GM18511 (cell line): Measurements from ENCODE around the gene WIPI1.
A peak's percentile ranks its signal among the peaks of the same experiment; 100 is the strongest.
"Not testable (repeated sequence)": the region's sequence is repeated elsewhere in the genome, so short reads cannot be mapped to it uniquely, and the experiment has no call there.

Experiments
- ATAC-seq: cut with Tn5 transposase; IDR thresholded peaks from one replicate; pipeline ENCODE4 v1.9.1; 2021; ENCODE audit warnings: mild to moderate bottlenecking, moderate library complexity; ENCODE audit not compliant: unreplicated experiment

Gene WIPI1, protein sequence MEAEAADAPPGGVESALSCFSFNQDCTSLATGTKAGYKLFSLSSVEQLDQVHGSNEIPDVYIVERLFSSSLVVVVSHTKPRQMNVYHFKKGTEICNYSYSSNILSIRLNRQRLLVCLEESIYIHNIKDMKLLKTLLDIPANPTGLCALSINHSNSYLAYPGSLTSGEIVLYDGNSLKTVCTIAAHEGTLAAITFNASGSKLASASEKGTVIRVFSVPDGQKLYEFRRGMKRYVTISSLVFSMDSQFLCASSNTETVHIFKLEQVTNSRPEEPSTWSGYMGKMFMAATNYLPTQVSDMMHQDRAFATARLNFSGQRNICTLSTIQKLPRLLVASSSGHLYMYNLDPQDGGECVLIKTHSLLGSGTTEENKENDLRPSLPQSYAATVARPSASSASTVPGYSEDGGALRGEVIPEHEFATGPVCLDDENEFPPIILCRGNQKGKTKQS

GRCh38 chr17:68457168-68457538 lies at the start of gene WIPI1:
TSS of gene WIPI1 (minus strand) at chr17:68457496. CDS start at chr17:68457421, 75 bp downstream.
- peak; percentile 41 for ATAC-seq

DNA sequence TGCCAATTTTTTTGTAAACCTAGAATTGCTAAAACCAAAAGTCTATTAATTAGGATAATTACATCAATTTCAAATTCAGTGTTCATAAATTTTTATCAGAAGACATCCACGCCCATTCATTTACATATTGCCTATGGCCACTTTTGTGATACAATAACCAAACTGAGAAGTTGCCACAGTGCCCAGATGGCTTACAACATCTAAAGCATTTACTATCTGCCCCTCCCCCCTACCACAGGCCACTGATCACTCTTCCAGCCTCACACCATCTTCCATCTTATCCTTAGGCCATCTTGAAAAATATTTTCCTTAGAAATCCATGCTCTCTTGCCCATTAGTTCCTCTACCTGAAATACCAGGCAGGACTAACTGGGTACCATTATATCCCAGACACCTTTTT lies 48.7 kb upstream of the WIPI1 start:
- ATAC-seq = no peak

- no peak for ATAC-seq
Observed at GRCh38 chr17:68501074-68501473, 43.8 kb upstream of the WIPI1 start.

DNA sequence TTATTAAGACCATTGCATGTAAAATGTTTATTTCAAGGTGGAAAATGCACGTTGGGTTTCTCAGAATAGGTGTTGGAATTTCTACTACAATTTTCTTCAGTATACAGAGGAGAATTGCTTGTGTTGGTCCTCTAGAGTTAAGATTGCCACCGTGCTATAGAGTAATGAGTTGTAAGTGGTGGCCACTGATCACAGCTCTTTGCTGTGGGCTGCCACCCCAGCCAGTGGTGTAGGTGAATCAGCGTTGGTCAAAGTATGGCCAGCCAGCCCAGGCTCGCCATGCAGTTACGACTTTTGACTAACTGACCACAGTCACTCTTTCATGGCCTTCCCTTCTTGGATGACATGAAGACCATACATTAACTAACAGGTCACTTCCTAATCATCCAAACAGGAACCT lies 42.3 kb upstream of the WIPI1 start:
- no peak for ATAC-seq

DNA sequence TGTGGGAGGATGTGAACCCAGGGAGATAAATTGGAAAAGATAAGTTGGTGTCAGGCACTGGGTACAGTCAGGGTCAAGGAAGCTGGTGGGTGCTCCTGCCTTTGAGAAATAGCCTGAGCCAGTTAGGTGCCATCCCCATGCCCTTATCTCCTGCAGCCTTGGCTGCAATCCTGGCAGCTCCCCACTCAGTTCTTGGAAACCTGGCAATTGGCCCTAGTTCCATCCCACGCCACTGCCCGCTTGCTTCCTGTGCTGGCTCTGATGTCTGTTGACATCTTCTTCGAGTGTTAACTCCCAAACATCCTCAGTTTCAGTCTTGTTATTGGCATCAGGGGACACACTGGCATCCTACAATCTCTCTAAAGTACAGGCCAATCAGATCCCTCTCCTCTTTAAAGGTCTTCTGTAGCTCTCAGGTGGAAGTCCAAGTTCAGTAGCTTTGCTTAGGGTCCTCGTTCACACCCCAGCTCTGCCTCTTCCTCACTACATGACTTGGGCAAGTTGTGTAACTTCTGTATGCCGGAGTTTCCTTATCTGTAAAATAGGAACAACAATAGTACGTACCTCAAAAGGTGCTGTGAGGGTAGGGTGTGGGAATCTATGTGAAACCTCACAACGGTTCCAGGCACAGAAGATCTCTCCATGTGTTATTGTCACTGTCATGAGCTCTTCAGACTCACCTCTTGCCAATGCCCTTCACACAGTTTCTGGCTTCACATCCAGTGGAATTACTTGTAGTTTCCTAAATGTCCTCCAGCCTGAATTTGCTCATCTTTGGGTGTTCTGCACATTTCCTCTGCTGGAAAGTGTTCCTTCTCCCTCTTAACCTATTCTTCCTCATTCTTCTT lies 41.4 kb upstream of the WIPI1 start:
- ATAC-seq = peak; percentile 35

DNA sequence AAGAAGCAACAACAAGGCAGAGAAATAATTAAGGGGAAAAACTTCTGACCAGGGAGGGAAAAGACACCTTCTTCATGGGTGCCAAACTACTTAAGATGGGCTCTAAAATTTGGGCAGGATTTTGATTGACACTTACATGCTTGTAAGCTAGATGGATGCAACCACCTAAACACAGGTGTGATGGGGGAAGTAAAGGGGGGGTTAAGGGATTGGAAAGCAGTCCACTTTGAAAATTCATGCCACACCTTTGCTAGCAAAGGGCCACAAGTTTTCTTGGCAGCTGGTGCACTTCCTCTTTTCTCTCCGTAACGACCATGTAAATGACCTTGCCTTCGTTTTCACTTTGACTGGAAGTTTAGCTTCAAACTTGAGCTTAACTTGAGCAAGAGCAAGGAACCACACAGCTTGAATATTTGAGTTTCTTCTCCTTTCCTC lies 40.6 kb upstream of the WIPI1 start:
- ATAC-seq = peak; percentile 96

- no peak for ATAC-seq
Observed at GRCh38 chr17:68495081-68495480, 37.8 kb upstream of the WIPI1 start.

DNA sequence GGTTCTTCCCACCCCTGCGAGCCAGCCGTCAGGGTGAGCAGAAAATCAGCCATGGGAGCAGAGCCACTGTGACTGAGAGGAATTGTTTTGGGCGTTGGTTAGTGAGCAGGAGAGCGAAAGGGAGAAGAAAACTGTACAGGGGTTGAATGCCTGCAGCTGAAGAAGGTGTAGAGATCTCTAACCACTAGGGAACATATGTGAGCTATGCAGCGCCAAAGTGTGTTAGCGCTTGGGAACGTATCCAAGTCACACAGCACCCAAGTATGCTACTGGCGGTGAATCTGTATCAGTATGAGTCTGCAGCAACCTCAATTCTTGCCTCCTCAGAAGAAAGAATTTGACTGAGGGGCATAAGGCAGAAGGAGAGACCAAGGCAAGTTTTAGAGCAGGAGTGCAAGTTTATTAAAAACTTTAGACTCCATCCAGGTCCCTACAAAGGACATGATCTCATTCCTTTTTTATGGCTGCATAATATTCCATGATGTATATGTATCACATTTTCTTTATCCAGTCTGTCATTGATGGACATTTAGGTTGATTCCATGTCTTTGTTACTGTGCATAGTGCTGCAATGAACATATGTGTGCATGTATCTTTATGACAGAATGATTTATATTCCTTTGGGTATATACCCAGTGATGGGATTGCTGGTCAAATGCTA lies 35.2 kb upstream of the WIPI1 start:
- ATAC-seq = not testable (repeated sequence)

DNA sequence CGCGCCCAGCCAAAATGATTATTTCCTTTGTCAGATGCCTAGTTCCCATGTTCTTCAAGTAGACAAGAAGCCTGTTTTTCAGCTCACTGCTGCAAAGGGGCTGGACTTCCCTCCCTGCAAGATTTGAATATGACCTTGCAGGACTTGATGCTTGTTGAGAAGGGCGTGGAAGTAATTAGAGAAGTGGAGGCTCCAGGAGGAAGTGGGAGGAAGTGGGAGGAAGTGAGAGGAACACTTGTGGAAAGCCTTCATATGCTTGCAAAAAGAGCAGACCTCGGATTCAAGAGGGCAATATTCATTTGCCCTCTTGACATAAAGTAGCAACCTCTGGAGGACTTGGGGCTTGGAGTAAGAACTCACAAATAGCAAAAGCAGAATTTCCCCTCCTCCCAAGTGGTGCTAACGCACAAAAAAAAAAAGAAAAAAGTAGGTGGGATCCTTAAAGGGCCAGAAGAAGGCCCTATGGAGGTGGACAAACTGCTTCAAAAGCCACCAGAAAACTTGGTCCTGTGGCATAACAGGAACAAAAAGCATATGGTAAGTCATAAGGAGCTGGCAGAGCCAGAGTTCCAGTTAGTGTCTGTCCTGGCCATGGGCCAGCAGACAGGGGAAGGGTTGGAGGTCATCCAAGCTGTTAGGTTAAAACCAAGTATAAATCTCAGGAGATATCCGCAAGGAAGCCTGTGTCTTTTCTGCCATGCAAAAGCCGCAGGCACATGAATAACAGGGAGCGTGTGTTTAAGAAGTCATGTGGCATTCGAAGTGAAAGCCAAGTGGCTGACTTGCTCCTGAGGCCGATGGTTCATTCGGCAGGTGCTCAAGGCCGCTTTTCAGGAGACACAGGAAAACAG lies 34.3 kb upstream of the WIPI1 start:
- no peak for ATAC-seq

DNA sequence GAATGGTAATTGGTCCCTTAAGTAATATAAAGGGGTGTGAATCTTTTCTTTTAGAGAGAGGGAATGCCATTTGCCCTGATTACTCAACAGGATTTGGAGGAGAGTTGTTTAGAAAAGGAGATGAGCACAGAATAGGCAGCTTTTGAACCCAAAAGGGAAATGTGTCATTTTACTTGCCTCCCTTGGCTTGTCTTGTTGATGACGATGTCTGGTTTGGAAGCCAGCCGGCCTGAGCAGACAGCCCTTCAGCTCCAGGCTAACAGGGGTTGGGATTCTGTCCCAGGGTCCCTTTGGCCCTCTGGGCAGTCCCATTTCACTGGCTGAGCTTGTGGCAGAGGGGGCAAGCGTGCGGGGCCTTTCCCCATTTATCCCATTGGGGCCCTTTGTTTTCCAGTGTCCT lies 32.6 kb upstream of the WIPI1 start:
- no peak for ATAC-seq

GRCh38 chr17:68484458-68484857 lies 27.2 kb upstream of the WIPI1 start:
- no peak for ATAC-seq

DNA sequence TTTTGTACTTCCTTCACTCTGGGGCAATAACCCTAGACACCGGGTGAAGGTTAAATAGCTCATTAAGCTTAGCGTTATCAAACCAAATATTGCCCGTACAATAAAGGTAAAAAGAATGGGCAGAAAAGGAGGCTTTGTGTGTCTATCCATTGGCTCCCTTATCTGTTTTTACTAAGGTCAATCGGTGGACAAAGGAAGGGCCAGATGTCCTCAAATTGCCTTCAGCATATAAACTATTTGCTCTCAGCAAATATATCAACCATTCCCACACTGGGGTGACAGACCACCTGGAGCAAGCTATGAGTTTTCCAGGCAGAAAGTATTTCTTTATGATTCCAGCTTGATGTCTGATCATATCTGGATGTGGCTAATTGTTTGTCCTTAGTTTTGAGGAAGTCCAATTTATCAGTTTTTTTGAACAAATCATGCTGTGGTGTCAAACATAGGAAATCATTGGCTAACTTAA lies 25.3 kb upstream of the WIPI1 start:
- ATAC-seq = no peak

- no peak for ATAC-seq
Observed at GRCh38 chr17:68480885-68481284, 23.6 kb upstream of the WIPI1 start.

- no peak for ATAC-seq
Observed at GRCh38 chr17:68470961-68471360, 13.7 kb upstream of the WIPI1 start.

- no peak for ATAC-seq
Observed at GRCh38 chr17:68468788-68469187, 11.5 kb upstream of the WIPI1 start.

DNA sequence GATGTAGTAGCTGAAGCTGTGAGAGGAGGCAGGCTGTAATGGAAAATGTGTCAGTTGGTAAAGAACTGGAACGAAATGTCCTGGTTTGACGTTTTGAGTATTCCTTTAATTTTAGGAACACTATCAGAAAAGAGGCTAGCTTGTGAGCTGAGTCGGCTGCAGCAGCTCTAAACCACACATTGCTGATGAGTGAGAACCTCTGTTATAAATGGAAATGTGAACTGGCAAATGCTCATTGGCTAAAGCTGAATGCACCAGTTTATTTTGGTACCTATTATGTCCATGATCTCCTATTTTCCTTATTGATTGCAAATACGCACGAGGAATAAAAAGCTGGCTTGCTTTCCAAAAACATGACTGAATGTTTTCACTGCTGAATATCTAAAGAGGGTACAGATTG lies 11.0 kb upstream of the WIPI1 start:
- ATAC-seq = no peak

DNA sequence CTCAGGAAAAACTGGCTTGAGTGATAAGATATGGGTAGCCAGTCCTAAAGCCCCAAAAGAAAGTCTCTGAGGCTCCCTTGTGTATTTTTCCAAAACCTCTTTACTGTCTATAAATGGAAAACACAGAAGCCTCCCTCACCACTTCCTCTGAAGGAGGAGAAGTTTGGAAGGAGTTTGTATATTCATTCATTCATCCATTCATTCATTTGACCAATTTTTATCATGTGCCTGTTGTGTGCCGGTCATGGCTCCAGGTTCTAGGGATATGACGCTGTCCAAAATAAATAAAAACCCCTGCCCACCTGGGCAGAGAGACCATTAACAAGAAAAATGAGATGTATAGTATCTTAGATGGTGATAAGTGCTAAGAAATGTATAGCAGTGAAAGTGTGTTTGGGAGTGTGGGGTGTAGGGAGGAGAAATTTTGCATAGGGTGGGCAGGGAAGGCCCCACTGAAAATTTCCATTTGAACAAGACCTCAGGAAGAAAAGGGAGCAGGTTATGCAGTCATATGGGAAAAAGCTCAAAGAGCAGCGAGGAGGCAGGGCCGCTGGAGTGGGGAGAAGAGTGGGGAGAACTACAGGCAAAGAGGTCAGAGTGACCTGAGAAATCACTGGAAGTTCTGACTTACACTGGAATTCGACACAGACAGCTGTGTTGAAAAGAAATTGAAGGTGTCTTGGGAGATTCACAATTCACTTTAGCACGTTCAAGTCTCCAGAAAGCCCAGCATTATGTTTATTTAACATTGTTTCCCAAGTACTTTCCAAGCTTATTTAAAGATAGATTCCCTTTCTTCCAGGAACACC lies 6.1 kb upstream of the WIPI1 start:
- no peak for ATAC-seq

- ATAC-seq = peak; percentile 48
Observed at GRCh38 chr17:68462381-68463210, 5.3 kb upstream of the WIPI1 start.

DNA sequence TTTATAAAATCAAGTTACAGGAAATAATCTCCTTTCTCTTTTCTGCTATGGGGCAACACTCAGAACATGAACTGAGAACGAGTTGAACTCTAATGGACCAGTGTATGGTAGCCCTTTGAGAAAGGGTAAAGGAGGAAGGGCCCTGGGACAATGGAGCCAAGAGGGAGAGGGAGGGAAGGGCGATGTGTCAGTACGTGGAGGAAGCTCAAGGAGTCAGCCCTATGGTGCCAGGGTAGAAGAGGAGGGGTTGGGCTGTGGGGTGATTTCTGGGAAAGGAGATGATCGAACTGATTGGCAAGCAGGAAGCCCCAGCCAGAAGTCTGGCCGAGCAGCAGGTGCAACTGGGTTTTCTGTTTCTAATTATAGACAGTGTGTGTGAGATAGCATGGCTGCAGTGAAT lies 4.3 kb upstream of the WIPI1 start:
- no peak for ATAC-seq
